GM19043 (cell line): ENCODE measurements around the gene CORO1C.
"Not testable (repeated sequence)": the region's sequence is repeated elsewhere in the genome, so short reads cannot be mapped to it uniquely, and the experiment has no call there.

Experiments used
- ATAC-seq: cut with Tn5 transposase; IDR thresholded peaks from one replicate; pipeline ENCODE4 v1.9.1; 2021; ENCODE audit warnings: low read depth; ENCODE audit not compliant: unreplicated experiment

CORO1C gene

GRCh38 chr12:108620236-108620879, 111.0 kb downstream of the CORO1C start:
- no peak for ATAC-seq

GRCh38 chr12:108619369-108620160, 111.8 kb downstream of the CORO1C start:
- ATAC-seq = no peak

- ATAC-seq = not testable (repeated sequence)
Measured at GRCh38 chr12:108618953-108619274, 112.4 kb downstream of the CORO1C start.

- ATAC-seq = no peak
Measured at GRCh38 chr12:108618079-108618952, 113.0 kb downstream of the CORO1C start.

GRCh38 chr12:108616941-108617858, 114.1 kb downstream of the CORO1C start:
- peak; percentile 60 for ATAC-seq

GRCh38 chr12:108616359-108616758, 115.0 kb downstream of the CORO1C start:
- ATAC-seq = no peak

- no peak for ATAC-seq
Measured at GRCh38 chr12:108615918-108616317, 115.4 kb downstream of the CORO1C start.

- no peak for ATAC-seq
Measured at GRCh38 chr12:108614639-108615038, 116.7 kb downstream of the CORO1C start.

GRCh38 chr12:108614041-108614440, 117.3 kb downstream of the CORO1C start:
- ATAC-seq = no peak

GRCh38 chr12:108613548-108613947, 117.8 kb downstream of the CORO1C start:
- no peak for ATAC-seq

GRCh38 chr12:108612788-108613282, 118.5 kb downstream of the CORO1C start:
- no peak for ATAC-seq

- ATAC-seq = no peak
Measured at GRCh38 chr12:108611884-108612415, 119.4 kb downstream of the CORO1C start.

- ATAC-seq = no peak
Measured at GRCh38 chr12:108610856-108611605, 120.3 kb downstream of the CORO1C start.

- ATAC-seq = no peak
Measured at GRCh38 chr12:108610336-108610815, 120.9 kb downstream of the CORO1C start.

- no peak for ATAC-seq
Measured at GRCh38 chr12:108609537-108610335, 121.6 kb downstream of the CORO1C start.

- ATAC-seq = no peak
Measured at GRCh38 chr12:108608616-108609015, 122.7 kb downstream of the CORO1C start.

- ATAC-seq = no peak
Measured at GRCh38 chr12:108607981-108608600, 123.2 kb downstream of the CORO1C start.

GRCh38 chr12:108606492-108606891, 124.8 kb downstream of the CORO1C start:
- no peak for ATAC-seq
